Tibial artery (tissue), 4 donors: ENCODE measurements around the gene CD24.
A peak's percentile ranks its signal among the peaks of the same experiment; 100 is the strongest.
"Not testable (repeated sequence)": the region's sequence is repeated elsewhere in the genome, so short reads cannot be mapped to it uniquely, and the experiment has no call there.

Experiments used
- DNase-seq, 2 donors: peaks; one replicate each; pipeline ENCODE4 v3.0.0-alpha.2; 2019
- H3K27ac ChIP-seq, 2 donors: fragments of 200-600 bp; sonication (generic) in 1 of 2; 1 replicate in 1 of 2; 2 replicates in 1 of 2; pipeline ENCODE4 v1.5.1; 2018 to 2019; ENCODE audit warnings: mild to moderate bottlenecking in 1 of 2
- H3K27me3 ChIP-seq, 2 donors: fragments of 200-600 bp; sonication (generic) in 1 of 2; one replicate each; pipeline versions ENCODE4 v1.5.1 to v1.6.0; 2016 to 2019
- H3K36me3 ChIP-seq, 3 donors: fragments of 200-600 bp; sonication (generic) in 2 of 3; one replicate each; pipeline ENCODE4 v1.5.1; 2016 to 2019; ENCODE audit warnings: mild to moderate bottlenecking in 2 of 3
- H3K4me1 ChIP-seq, 4 donors: fragments of 200-600 bp; sonication (generic) in 2 of 4; 1 replicate in 3 of 4; 2 replicates in 1 of 4; pipeline ENCODE4 v1.5.1; 2016 to 2019
- H3K4me3 ChIP-seq, 2 donors: fragments of 200-600 bp; sonication (generic) in 1 of 2; 1 replicate in 1 of 2; 2 replicates in 1 of 2; pipeline ENCODE4 v1.5.1; 2018 to 2019; ENCODE audit warnings: mild to moderate bottlenecking in 2 of 2
- H3K9me3 ChIP-seq, 3 donors: fragments of 200-600 bp; sonication (generic) in 1 of 3; one replicate each; pipeline ENCODE4 v1.5.1; 2016 to 2019
- intact Hi-C: fragments of 100-400 bp; cut with DNase I; formaldehyde crosslinking; loops from one replicate; pipeline ENCODE4 v1.15.0; 2023; ENCODE audit warnings: low total_unique reads
- TF ChIP-seq, protein P1 (sequence below), 2 experiments: fragments of 200-600 bp in 1 of 2; fragments of 450-650 bp in 1 of 2; IDR thresholded peaks; one replicate each; pipeline ENCODE4 v1.5.1; 2017 to 2019; ENCODE audit warnings: antibody characterized with exemption in 2 of 2, mild to moderate bottlenecking in 1 of 2, moderate library complexity in 1 of 2

The CD24 gene

DNA sequence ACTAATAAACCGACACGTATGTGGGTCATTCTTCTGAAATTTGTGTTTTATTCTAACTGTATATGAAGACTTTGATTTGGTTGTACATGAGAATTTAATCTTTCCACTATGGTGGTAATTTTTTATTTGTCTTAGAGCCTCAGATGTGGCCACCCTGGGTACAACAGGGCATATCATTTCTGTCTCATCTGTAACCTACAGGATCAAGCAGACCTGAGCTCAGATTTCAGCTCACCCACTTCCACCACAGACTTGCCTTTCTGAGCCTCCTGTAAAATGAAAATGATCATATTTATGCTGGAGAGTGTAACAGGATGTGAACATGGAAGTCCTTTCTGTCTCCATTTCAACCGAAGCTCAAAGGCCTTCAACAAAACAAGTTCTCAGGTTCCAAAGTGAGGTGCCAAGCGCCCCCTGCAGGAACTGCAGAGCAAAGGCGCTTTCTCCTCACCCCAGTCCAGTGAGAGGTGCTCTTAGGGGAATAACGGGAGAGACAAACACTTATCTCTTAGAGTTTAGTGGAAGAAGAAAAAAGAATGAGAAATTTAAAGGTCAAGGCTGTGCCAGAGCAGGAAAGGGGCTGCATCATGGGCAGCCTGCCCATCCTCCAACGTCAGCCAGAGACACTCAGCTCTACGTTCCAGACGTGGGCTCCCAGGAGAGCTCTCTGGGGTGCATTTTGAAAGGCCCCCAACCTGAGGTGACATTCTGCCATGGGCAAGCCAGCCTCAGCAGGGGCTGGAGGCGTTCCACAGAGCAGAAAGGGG is 23.0 kb upstream of the CD24 start:
- H3K4me3 ChIP-seq = no peak overlapping the region
- H3K36me3 ChIP-seq = no peaks in the 10 kb centered on the region
- no peak for DNase-seq
- H3K9me3 ChIP-seq = no peaks in the 10 kb centered on the region
- H3K27ac ChIP-seq = no peak overlapping the region
- intact Hi-C loops = no loop called here
- H3K4me1 ChIP-seq = no peaks in the 10 kb centered on the region
- H3K27me3 ChIP-seq = no peaks in the 10 kb centered on the region
- TF ChIP-seq, protein P1, sequence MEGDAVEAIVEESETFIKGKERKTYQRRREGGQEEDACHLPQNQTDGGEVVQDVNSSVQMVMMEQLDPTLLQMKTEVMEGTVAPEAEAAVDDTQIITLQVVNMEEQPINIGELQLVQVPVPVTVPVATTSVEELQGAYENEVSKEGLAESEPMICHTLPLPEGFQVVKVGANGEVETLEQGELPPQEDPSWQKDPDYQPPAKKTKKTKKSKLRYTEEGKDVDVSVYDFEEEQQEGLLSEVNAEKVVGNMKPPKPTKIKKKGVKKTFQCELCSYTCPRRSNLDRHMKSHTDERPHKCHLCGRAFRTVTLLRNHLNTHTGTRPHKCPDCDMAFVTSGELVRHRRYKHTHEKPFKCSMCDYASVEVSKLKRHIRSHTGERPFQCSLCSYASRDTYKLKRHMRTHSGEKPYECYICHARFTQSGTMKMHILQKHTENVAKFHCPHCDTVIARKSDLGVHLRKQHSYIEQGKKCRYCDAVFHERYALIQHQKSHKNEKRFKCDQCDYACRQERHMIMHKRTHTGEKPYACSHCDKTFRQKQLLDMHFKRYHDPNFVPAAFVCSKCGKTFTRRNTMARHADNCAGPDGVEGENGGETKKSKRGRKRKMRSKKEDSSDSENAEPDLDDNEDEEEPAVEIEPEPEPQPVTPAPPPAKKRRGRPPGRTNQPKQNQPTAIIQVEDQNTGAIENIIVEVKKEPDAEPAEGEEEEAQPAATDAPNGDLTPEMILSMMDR (IDR thresholded peaks at IDR 0.05) = peak in 1 of 2 experiments; percentile 33

DNA sequence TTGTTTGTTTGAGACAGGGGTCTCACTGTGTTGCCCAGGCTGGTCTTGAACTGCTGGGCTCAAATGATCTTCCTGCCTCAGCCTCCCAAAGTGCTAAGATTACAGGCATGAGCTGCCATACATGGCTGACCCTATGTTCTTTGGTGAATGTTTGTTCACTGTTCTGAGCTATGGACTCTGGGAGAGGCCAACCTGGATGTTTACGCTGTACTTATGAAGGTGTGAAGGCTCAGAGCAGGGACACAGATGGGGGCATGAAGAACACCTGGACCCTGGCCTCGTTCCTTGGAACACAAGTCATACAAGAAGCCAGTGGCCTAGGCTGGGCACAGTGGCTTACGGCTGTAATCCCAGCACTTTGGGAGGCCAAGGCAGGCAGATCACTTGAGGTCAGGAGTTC is 21.1 kb upstream of the CD24 start:
- DNase-seq = no peak
- H3K27me3 ChIP-seq = no peaks in the 10 kb centered on the region
- H3K4me1 ChIP-seq = no peaks in the 10 kb centered on the region
- no peak overlapping the region for H3K4me3 ChIP-seq
- H3K27ac ChIP-seq = no peak overlapping the region
- intact Hi-C loops = no loop called here
- H3K36me3 ChIP-seq = no peaks in the 10 kb centered on the region
- no peaks in the 10 kb centered on the region for H3K9me3 ChIP-seq
- TF ChIP-seq, protein P1 (IDR thresholded peaks at IDR 0.05) = no peak

DNA sequence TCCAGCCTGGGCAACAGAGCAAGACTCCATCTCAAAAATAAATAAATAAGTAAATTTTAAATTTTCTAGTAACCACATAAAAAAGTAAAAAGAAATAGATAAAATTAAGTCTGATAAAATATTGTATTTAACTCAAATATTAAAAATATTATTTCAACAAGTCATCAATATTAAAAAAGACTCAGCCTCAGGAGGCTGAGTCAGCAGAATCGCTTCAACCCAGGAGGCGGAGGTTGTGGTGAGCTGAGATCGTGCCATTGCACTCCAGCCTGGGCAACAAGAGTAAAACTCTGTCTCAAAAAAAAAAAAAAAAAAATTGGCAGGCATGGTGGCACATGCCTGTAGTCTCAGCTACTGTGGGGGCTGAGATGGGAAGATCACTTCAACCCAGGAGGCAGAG is 15.2 kb upstream of the CD24 start:
- DNase-seq = not testable (repeated sequence)

DNA sequence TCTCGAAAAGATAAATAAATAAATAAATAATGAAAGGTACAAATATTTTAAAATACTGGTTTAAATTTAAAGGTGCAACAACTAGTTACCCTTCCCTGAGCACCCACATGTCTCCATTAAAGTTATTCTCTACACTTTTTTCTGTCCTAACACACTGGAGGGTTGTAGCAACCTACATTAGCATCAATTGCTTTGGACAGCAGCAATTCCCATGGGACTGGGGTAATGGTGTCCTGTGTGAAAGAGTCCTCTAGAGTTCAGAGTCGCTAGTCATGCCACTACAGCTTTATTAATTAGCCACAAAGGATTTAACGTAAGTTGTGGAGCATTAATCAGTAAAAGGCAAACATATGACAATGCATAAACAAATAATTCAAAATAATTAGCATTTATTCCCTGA is 14.1 kb upstream of the CD24 start:
- Histone ChIP-seq H3K4me1 (no peaks in the 10 kb centered on the region), H3K27ac (no peak overlapping the region), H3K36me3 (no peaks in the 10 kb centered on the region), H3K27me3 (peaks cover 0 to 13% of the 10 kb centered on the region in 2 donors), H3K9me3 (no peaks in the 10 kb centered on the region), H3K4me3 (no peak overlapping the region)
- no peak for DNase-seq
- TF ChIP-seq, protein P1 (IDR thresholded peaks at IDR 0.05) = no peak
- intact Hi-C loops = no loop called here

More for the DNA sequence above, 15.2 kb upstream of the CD24 start:
- H3K4me3 ChIP-seq, intact Hi-C loops, H3K27me3 ChIP-seq, H3K9me3 ChIP-seq, H3K27ac ChIP-seq, H3K36me3 ChIP-seq, H3K4me1 ChIP-seq: not testable (repeated sequence)

DNA sequence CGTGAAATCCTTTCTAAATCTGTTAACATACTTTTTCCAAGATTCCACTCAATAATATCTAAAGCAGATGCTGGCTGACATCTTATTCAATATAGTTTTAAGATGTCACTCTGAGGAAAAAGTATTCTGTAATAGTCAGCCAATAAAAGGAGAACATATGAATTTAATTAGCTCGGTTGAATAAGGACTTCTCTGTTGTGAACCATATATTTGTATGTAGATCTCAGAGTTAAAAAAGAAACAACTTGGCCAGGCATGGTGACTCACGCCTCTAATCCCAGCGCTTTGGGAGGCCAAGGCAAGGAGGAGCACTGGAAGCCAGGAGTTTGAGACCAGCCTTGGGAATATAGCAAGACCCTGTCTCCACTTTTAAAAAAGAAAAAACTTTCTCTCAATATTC is 7.4 kb upstream of the CD24 start:
- H3K4me1 ChIP-seq = no peaks in the 10 kb centered on the region
- no peaks in the 10 kb centered on the region for H3K36me3 ChIP-seq
- no peak for DNase-seq
- TF ChIP-seq, protein P1 (IDR thresholded peaks at IDR 0.05) = no peak
- H3K4me3 ChIP-seq = no peak overlapping the region
- H3K27me3 ChIP-seq = peaks cover 0 to 64% of the 10 kb centered on the region in 2 donors
- no peaks in the 10 kb centered on the region for H3K9me3 ChIP-seq
- intact Hi-C loops = no loop called here
- H3K27ac ChIP-seq = no peak overlapping the region

DNA sequence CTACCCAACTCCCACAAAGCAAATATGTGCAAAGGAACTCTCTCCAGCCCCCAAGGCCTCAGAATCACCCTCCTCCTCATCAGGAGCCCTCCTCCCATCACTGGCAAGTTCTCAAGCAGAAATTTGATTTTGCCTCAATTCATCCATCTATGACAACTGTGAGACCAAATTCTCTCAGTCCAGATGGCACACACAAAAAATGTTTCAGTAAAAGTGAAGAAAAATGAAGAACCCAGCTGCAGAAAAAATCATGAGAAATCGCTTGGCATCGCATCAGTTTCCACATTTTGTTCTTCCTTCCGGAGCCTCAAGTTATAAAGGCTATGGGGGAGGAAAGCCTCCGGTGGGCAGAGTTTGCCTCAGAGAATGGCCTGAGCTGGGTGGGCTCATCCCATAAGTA is 6.4 kb upstream of the CD24 start:
- peaks cover 0 to 72% of the 10 kb centered on the region in 2 donors for H3K27me3 ChIP-seq
- no peaks in the 10 kb centered on the region for H3K4me1 ChIP-seq
- no peak overlapping the region for H3K4me3 ChIP-seq
- no peaks in the 10 kb centered on the region for H3K36me3 ChIP-seq
- TF ChIP-seq, protein P1 (IDR thresholded peaks at IDR 0.05) = no peak
- H3K9me3 ChIP-seq = no peaks in the 10 kb centered on the region
- DNase-seq = no peak
- H3K27ac ChIP-seq = no peak overlapping the region
- intact Hi-C loops = no loop called here
